ENCODE results near the gene RAF1. TPM values are rescaled to one million over a fixed set of nuclear protein-coding genes. Genes with fewer than 3 reads are reported as not detected.

RAF1 gene
- total and polyA plus RNA-seq, 2 of the 8 experiments (the other 6 are each of a cell fraction or from before 2014, with no cell fraction given) = 103 to 118 TPM

GRCh38 chr3:12556690-12557472, 107.0 kb downstream of the RAF1 start, which contains the start of gene MKRN2 (continued):
- TF ChIP-seq CHD2 (IDR thresholded peaks at IDR 0.05; ENCODE audit: low read length) (peak; percentile 42; the same call in 1 of the 2 replicates), TAF1 (IDR thresholded peaks at IDR 0.05; ENCODE audit: low read depth, low read length) (peak; percentile 98), ATF3 (IDR thresholded peaks at IDR 0.05; ENCODE audit: insufficient read depth, low read depth, low read length) (no peak), CTBP2 (IDR thresholded peaks at IDR 0.05; ENCODE audit: borderline replicate concordance, insufficient read depth, insufficient read length, low read length) (no peak), POU5F1 (IDR thresholded peaks at IDR 0.05; ENCODE audit: low read depth, low read length) (no peak), BCL11A (IDR thresholded peaks at IDR 0.05; ENCODE audit: low read depth in 2 of 2, low read length in 2 of 2) (no peak), HDAC6 (IDR thresholded peaks at IDR 0.05; ENCODE audit: low read depth, low read length) (no peak), RNF2 (IDR thresholded peaks at IDR 0.05; ENCODE audit: borderline replicate concordance, low read depth, low read length, missing control alignments, poor library complexity, severe bottlenecking) (no peak), ZNF274 (IDR thresholded peaks at IDR 0.05; ENCODE audit: borderline replicate concordance, extremely low read depth, low read length) (no peak), CREB1 (IDR thresholded peaks at IDR 0.05) (peak; percentile 73), NRF1 (IDR thresholded peaks at IDR 0.05; ENCODE audit: low read depth, low read length) (peak; percentile 36; the same call in 1 of the 2 replicates)
